ENCODE data around the gene ZNF613.

The ZNF613 gene

GRCh38 chr19:51916167-51916566 is 11.1 kb upstream of the ZNF613 start:
- no peak overlapping the region for H3K4me3 ChIP-seq (ENCODE audit: low read depth, low read length)
- TF ChIP-seq CTCF (conservative IDR thresholded peaks at IDR 0.05; ENCODE audit: low read depth, low read length), result no peak
- DNase-seq (ENCODE audit: low read depth), result no peak

- DNase-seq (ENCODE audit: low read depth), result no peak
- no peak overlapping the region for H3K4me3 ChIP-seq (ENCODE audit: low read depth, low read length)
- no peak for TF ChIP-seq CTCF (conservative IDR thresholded peaks at IDR 0.05; ENCODE audit: low read depth, low read length)
Observed at GRCh38 chr19:51919606-51920005, 7.7 kb upstream of the ZNF613 start.

- no peak for TF ChIP-seq CTCF (conservative IDR thresholded peaks at IDR 0.05; ENCODE audit: low read depth, low read length)
- no peak for DNase-seq (ENCODE audit: low read depth)
- H3K4me3 ChIP-seq (ENCODE audit: low read depth, low read length), result no peak overlapping the region
Observed at GRCh38 chr19:51921949-51922348, 5.3 kb upstream of the ZNF613 start.

- DNase-seq (ENCODE audit: low read depth), result no peak
- peak overlapping the region; percentile 91 for H3K4me3 ChIP-seq (ENCODE audit: low read depth, low read length)
- TF ChIP-seq CTCF (conservative IDR thresholded peaks at IDR 0.05; ENCODE audit: low read depth, low read length), result no peak
Observed at GRCh38 chr19:51926426-51926783, 867 bp upstream of the ZNF613 start.

GRCh38 chr19:51927859-51928258 is 587 bp downstream of the ZNF613 start:
- peak overlapping the region; percentile 91 for H3K4me3 ChIP-seq (ENCODE audit: low read depth, low read length)
- no peak for DNase-seq (ENCODE audit: low read depth)
- TF ChIP-seq CTCF (conservative IDR thresholded peaks at IDR 0.05; ENCODE audit: low read depth, low read length), result no peak

GRCh38 chr19:51931921-51932320 is 4.6 kb downstream of the ZNF613 start:
- no peak for DNase-seq (ENCODE audit: low read depth)
- H3K4me3 ChIP-seq (ENCODE audit: low read depth, low read length), result no peak overlapping the region
- TF ChIP-seq CTCF (conservative IDR thresholded peaks at IDR 0.05; ENCODE audit: low read depth, low read length), result no peak

- no peak for TF ChIP-seq CTCF (conservative IDR thresholded peaks at IDR 0.05; ENCODE audit: low read depth, low read length)
Observed at GRCh38 chr19:51938936-51939335, 11.7 kb downstream of the ZNF613 start.

More at GRCh38 chr19:51938936-51939335, 11.7 kb downstream of the ZNF613 start:
- no peak overlapping the region for H3K4me3 ChIP-seq (ENCODE audit: low read depth, low read length)
- no peak for DNase-seq (ENCODE audit: low read depth)

All from choroid plexus epithelial cell (primary cell).